Lower lobe of right lung (tissue), 2 donors: ENCODE data around the gene EGR1. TPM values are rescaled to one million over a fixed set of nuclear protein-coding genes. Genes with fewer than 3 reads are reported as not detected.

Source experiments
- ATAC-seq, 2 donors: fragments of 200-7000 bp; cut with Tn5 transposase; one replicate each; pipeline ENCODE4 v1.9.1; 2020 to 2022; ENCODE audit warnings: mild to moderate bottlenecking in 2 of 2, moderate library complexity in 2 of 2
- DNase-seq: peaks from one replicate; pipeline ENCODE4 v3.0.0-alpha.2; 2020
- H3K27ac ChIP-seq: fragments of 200-600 bp; one replicate; pipeline ENCODE4 v1.8.0; 2022
- H3K27me3 ChIP-seq: fragments of 200-600 bp; one replicate; pipeline ENCODE4 v1.8.0; 2022; ENCODE audit warnings: low read depth
- H3K36me3 ChIP-seq: fragments of 200-600 bp; one replicate; pipeline ENCODE4 v1.8.0; 2022; ENCODE audit warnings: mild to moderate bottlenecking
- H3K4me1 ChIP-seq: fragments of 200-600 bp; one replicate; pipeline ENCODE4 v1.8.0; 2022
- H3K4me3 ChIP-seq: fragments of 200-600 bp; one replicate; pipeline ENCODE4 v1.8.0; 2022; ENCODE audit warnings: mild to moderate bottlenecking
- H3K9me3 ChIP-seq: fragments of 200-600 bp; one replicate; pipeline ENCODE4 v1.8.0; 2022
- intact Hi-C: fragments of 100-400 bp; cut with DNase I; formaldehyde crosslinking; loops from one replicate; pipeline ENCODE4 v1.11.0; 2022
- total RNA-seq: library from RNA; stranded (reverse); fragmentation: NEBNext Ultra II Directional; extraction: Animal tissue kit (Norgen Biotek cat#: 25700); gene quantifications from one replicate; pipeline ENCODE4 v1.2.1, GENCODE V29; 2021
- TF ChIP-seq, protein P1 (sequence below): fragments of 200-600 bp; IDR thresholded peaks from one replicate; pipeline ENCODE4 v1.8.0; 2022; ENCODE audit warnings: antibody characterized with exemption, mild to moderate bottlenecking
- donor health status: DM: no; HTN: yes; CAD: no; lungs with severe emphysema.

Gene EGR1
- total RNA-seq, 1 donor from 2014 or later, result 78.2 TPM

DNA sequence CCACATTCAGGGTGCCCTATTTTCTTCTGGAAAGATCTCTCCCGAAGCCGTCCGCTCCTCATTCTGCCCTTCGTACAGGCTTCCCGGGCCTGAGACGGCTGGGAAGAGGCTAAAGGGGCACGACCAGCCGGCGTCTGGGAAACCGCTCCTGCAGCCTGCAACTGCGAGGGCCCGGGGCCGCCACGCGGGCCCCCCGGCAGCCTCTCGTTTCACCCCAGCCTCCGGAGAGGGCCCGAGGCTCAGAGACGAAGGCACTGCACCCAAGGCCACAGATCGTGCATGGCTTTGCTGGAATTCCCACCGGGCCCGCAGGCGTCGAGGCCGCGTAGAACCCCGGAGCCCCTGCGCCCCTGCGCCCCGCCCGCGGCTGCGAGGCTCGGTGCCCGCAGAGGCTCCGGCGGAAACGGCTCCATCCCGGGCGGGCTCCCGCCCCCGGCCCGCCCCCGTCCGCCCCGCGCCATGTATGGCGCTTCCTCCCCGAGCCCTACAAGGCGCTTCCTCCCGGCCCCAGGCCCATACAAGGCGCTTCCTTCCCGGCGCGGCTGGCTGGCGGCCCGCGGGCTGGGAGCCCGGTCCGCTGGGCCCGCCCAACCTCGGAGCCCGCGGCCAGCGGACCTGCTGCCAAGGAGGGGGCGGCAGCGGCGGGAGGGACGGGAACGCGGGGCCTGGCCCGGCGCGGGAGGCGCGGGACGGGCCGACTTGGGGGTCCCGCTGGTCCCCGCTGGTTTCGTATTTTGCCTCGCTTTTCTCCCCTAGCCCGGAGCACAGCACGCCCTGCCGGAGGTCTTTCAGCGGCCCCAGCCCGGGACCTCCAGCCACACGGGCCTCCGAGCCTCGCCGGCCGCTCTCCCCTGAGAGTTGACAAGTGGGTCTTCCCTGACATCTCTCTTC, 26.6 kb downstream of the EGR1 start:
- TF ChIP-seq, protein P1, sequence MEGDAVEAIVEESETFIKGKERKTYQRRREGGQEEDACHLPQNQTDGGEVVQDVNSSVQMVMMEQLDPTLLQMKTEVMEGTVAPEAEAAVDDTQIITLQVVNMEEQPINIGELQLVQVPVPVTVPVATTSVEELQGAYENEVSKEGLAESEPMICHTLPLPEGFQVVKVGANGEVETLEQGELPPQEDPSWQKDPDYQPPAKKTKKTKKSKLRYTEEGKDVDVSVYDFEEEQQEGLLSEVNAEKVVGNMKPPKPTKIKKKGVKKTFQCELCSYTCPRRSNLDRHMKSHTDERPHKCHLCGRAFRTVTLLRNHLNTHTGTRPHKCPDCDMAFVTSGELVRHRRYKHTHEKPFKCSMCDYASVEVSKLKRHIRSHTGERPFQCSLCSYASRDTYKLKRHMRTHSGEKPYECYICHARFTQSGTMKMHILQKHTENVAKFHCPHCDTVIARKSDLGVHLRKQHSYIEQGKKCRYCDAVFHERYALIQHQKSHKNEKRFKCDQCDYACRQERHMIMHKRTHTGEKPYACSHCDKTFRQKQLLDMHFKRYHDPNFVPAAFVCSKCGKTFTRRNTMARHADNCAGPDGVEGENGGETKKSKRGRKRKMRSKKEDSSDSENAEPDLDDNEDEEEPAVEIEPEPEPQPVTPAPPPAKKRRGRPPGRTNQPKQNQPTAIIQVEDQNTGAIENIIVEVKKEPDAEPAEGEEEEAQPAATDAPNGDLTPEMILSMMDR, result no peak
- ATAC-seq (peak; percentile 98), DNase-seq (peak; percentile 94)
- Histone ChIP-seq H3K36me3 (no peaks in the 10 kb centered on the region), H3K27me3 (peaks cover 22% of the 10 kb centered on the region), H3K9me3 (no peaks in the 10 kb centered on the region), H3K4me1 (peaks cover 19% of the 10 kb centered on the region), H3K27ac (peak overlapping the region; percentile 53), H3K4me3 (peak overlapping the region; percentile 68)
- intact Hi-C loops, result no loop called here

DNA sequence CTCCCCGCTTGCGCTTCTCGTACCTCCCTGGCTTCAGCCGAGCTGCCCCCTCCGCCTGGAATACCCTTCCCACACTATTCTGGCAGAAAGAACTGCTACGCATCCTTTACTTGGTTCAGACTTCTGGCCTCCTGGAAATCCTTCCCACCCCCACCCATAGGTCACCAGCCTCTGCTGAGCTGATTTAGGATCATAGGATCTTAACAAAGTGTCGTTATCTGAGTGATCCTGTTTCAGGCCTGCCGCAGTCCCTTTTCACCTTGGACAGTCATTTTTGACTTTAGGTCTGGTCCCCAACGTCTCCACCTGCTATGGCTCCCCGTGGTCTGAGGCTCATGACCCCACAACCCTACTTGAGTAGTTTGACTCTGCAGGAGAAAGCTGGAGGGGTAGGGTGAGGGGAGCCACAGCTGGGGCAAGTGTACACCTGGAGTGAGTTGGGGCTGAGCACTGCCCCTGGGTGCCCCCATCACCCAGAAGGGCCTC, 27.3 kb downstream of the EGR1 start:
- DNase-seq (no peak), ATAC-seq (no peak)
- no peaks in the 10 kb centered on the region for H3K9me3 ChIP-seq
- peak overlapping the region; percentile 68 for H3K4me3 ChIP-seq
- TF ChIP-seq, protein P1, result no peak
- H3K27ac ChIP-seq, result peak overlapping the region; percentile 53
- H3K36me3 ChIP-seq, result no peaks in the 10 kb centered on the region
- H3K27me3 ChIP-seq, result peaks cover 22% of the 10 kb centered on the region
- intact Hi-C loops, result no loop called here
- peaks cover 19% of the 10 kb centered on the region for H3K4me1 ChIP-seq

DNA sequence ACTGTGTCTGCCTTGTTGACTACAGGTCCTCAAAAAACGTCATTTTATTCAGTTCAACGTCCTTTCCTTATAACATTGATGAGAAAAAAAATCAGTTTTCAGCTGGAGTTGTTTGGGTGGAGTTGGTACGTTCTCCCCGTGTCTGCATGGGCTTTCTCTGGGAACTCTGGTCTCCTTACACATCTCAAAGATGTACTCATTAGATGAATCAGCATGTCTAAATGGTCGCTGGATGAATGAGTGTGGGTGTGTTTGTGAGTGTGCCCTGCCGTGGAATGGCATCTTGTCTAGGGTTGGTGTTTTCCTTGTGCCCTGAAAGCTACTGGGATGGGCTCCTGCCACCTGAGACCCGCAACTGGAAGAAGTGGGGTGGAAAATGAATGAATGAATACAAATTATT, 30.1 kb downstream of the EGR1 start:
- intact Hi-C loops, result no loop called here
- ATAC-seq (no peak), DNase-seq (no peak)
- no peak overlapping the region for H3K27ac ChIP-seq
- H3K9me3 ChIP-seq, result no peaks in the 10 kb centered on the region
- no peak overlapping the region for H3K4me3 ChIP-seq
- H3K27me3 ChIP-seq, result peaks cover 12% of the 10 kb centered on the region
- TF ChIP-seq, protein P1, result no peak
- H3K4me1 ChIP-seq, result peaks cover 19% of the 10 kb centered on the region
- H3K36me3 ChIP-seq, result no peaks in the 10 kb centered on the region

DNA sequence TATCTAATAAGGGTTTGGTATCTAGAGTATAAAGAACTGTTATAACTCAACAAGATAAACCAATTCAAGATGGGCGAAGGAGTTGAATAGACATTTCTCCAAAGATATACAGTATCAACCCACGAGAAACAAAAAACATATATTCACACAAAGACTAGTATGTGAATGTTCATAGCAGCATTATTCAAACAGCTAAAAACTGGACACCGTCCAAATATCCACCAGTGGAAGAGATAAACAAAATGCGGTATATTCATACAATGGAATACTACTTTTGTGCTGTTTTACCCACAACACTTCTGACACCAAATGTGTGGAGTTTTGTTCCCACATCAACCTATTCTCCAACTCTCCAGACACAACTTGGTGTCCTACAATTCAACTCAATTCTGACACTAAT, 33.1 kb downstream of the EGR1 start:
- Histone ChIP-seq H3K27me3 (no peaks in the 10 kb centered on the region), H3K27ac (no peak overlapping the region), H3K36me3 (no peaks in the 10 kb centered on the region), H3K4me3 (no peak overlapping the region), H3K4me1 (no peaks in the 10 kb centered on the region), H3K9me3 (no peaks in the 10 kb centered on the region)
- intact Hi-C loops, result no loop called here
- DNase-seq (no peak), ATAC-seq (no peak)
- TF ChIP-seq, protein P1, result no peak

DNA sequence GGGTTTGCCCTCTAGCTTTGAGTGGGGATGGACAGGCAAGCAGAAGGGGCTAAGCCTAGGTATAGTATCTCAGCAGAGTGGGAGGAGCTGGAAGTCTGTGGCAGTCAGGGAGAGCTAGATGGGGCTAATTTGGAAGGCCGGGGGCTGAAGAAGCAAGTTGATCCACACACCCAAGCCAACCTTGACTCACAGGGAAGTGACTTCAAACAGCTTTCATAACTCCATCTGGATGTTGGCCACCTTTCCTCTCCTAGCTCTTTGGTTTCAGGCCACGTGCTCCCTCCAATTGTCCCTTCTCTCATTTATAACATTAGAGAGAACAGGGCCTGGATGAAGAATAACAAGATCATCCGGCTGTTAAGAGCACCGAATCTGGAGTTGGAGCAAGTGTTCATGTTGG, 36.8 kb downstream of the EGR1 start:
- Histone ChIP-seq H3K9me3 (no peaks in the 10 kb centered on the region), H3K4me1 (peaks cover 11% of the 10 kb centered on the region), H3K27me3 (no peaks in the 10 kb centered on the region), H3K27ac (no peak overlapping the region), H3K36me3 (peaks cover 9% of the 10 kb centered on the region), H3K4me3 (no peak overlapping the region)
- TF ChIP-seq, protein P1, result no peak
- intact Hi-C loops, result loop anchor here (10.0 kb wide), 1 partner anchor 47 kb away; no protein-coding TSS in a partner anchor
- no peak for ATAC-seq
- no peak for DNase-seq
